ENCODE results near the gene SEC14L6.
A peak's percentile ranks its signal among the peaks of the same experiment; 100 is the strongest.

The SEC14L6 gene

GRCh38 chr22:30562366-30562765 lies 15.8 kb upstream of the SEC14L6 start:
- no peak for TF ChIP-seq ESRRG (CRISPR knock-in tag; IDR thresholded peaks at IDR 0.05)
- no peak for TF ChIP-seq ZNF70 (CRISPR knock-in tag; IDR thresholded peaks at IDR 0.05)
- no peak for TF ChIP-seq BACH2 (CRISPR knock-in tag; IDR thresholded peaks at IDR 0.05; ENCODE audit: borderline replicate concordance)
- no peak for TF ChIP-seq CSDC2 (CRISPR knock-in tag; IDR thresholded peaks at IDR 0.05)
- TF ChIP-seq ZNF8 (CRISPR knock-in tag; IDR thresholded peaks at IDR 0.05), result no peak
- TF ChIP-seq ARNTL (CRISPR knock-in tag; IDR thresholded peaks at IDR 0.05; ENCODE audit: borderline replicate concordance, low read depth), result no peak
- TF ChIP-seq TOX (CRISPR knock-in tag; IDR thresholded peaks at IDR 0.05; ENCODE audit: borderline replicate concordance), result no peak
- no peak for TF ChIP-seq RARB (CRISPR knock-in tag; IDR thresholded peaks at IDR 0.05)
- TF ChIP-seq PPARA (CRISPR knock-in tag; IDR thresholded peaks at IDR 0.05; ENCODE audit: borderline replicate concordance), result no peak
- no peak for TF ChIP-seq ISL1 (CRISPR knock-in tag; IDR thresholded peaks at IDR 0.05)
- no peak for TF ChIP-seq SNAI2 (CRISPR knock-in tag; IDR thresholded peaks at IDR 0.05)
- TF ChIP-seq PATZ1 (CRISPR knock-in tag; IDR thresholded peaks at IDR 0.05; ENCODE audit: borderline replicate concordance), result no peak
- ATAC-seq, result no peak

GRCh38 chr22:30561402-30562189 lies 15.1 kb upstream of the SEC14L6 start:
- TF ChIP-seq ZNF8 (CRISPR knock-in tag; IDR thresholded peaks at IDR 0.05) (no peak), TSHZ2 (CRISPR knock-in tag; IDR thresholded peaks at IDR 0.05) (no peak), ZNF565 (CRISPR knock-in tag; conservative IDR thresholded peaks at IDR 0.05; ENCODE audit: low read depth) (no peak), RARB (CRISPR knock-in tag; IDR thresholded peaks at IDR 0.05) (no peak), ZNF70 (CRISPR knock-in tag; IDR thresholded peaks at IDR 0.05) (no peak), CREB5 (CRISPR knock-in tag; IDR thresholded peaks at IDR 0.05; ENCODE audit: low read depth) (no peak), OSR1 (CRISPR knock-in tag; IDR thresholded peaks at IDR 0.05) (no peak), ZFP30 (CRISPR knock-in tag; IDR thresholded peaks at IDR 0.05) (no peak), SNAI2 (CRISPR knock-in tag; IDR thresholded peaks at IDR 0.05) (no peak), CSDC2 (CRISPR knock-in tag; IDR thresholded peaks at IDR 0.05) (no peak), PPARA (CRISPR knock-in tag; IDR thresholded peaks at IDR 0.05; ENCODE audit: borderline replicate concordance) (no peak), TCF4 (CRISPR knock-in tag; IDR thresholded peaks at IDR 0.05; ENCODE audit: borderline replicate concordance) (no peak), ZFP3 (CRISPR knock-in tag; IDR thresholded peaks at IDR 0.05) (no peak), ESRRG (CRISPR knock-in tag; IDR thresholded peaks at IDR 0.05) (no peak), BACH2 (CRISPR knock-in tag; IDR thresholded peaks at IDR 0.05; ENCODE audit: borderline replicate concordance) (no peak)
- ATAC-seq, result no peak

- ATAC-seq, result peak; percentile 59
Measured at GRCh38 chr22:30560643-30561202, 14.2 kb upstream of the SEC14L6 start.

- no peak for ATAC-seq
- no peak for TF ChIP-seq ZNF70 (CRISPR knock-in tag; IDR thresholded peaks at IDR 0.05)
- no peak for TF ChIP-seq BACH2 (CRISPR knock-in tag; IDR thresholded peaks at IDR 0.05; ENCODE audit: borderline replicate concordance)
- no peak for TF ChIP-seq ZNF8 (CRISPR knock-in tag; IDR thresholded peaks at IDR 0.05)
- no peak for TF ChIP-seq TOX (CRISPR knock-in tag; IDR thresholded peaks at IDR 0.05; ENCODE audit: borderline replicate concordance)
- TF ChIP-seq ESRRG (CRISPR knock-in tag; IDR thresholded peaks at IDR 0.05), result no peak
- no peak for TF ChIP-seq ZFP30 (CRISPR knock-in tag; IDR thresholded peaks at IDR 0.05)
- no peak for TF ChIP-seq TCF4 (CRISPR knock-in tag; IDR thresholded peaks at IDR 0.05; ENCODE audit: borderline replicate concordance)
- no peak for TF ChIP-seq RARB (CRISPR knock-in tag; IDR thresholded peaks at IDR 0.05)
- no peak for TF ChIP-seq SNAI2 (CRISPR knock-in tag; IDR thresholded peaks at IDR 0.05)
- no peak for TF ChIP-seq OSR1 (CRISPR knock-in tag; IDR thresholded peaks at IDR 0.05)
- TF ChIP-seq POU6F1 (CRISPR knock-in tag; IDR thresholded peaks at IDR 0.05; ENCODE audit: borderline replicate concordance, low read depth), result no peak
- TF ChIP-seq ZC3H10 (CRISPR knock-in tag; IDR thresholded peaks at IDR 0.05), result no peak
- TF ChIP-seq GLIS3 (CRISPR knock-in tag; IDR thresholded peaks at IDR 0.05), result no peak
- no peak for TF ChIP-seq TSHZ2 (CRISPR knock-in tag; IDR thresholded peaks at IDR 0.05)
Measured at GRCh38 chr22:30559889-30560288, 13.3 kb upstream of the SEC14L6 start.
